Naive thymus-derived CD8-positive, alpha-beta T cell (primary cell): ENCODE data around the gene GCK. TPM values are rescaled to one million over a fixed set of nuclear protein-coding genes. Genes with fewer than 3 reads are reported as not detected.

Experiments used
- ATAC-seq, 2 donors: fragments of 150-1000 bp; cut with Tn5 transposase in 1 of 2; sonication (Bioruptor Pico), chemical (Tn5 transposase) in 1 of 2; 1 replicate in 1 of 2; 2 replicates in 1 of 2; pipeline ENCODE4 v1.10.0; 2021; ENCODE audit warnings: mild to moderate bottlenecking in 2 of 2, moderate library complexity in 2 of 2
- POLR2A ChIA-PET: fragments of 350-600 bp; sonication (Branson Sonifier 250); formaldehyde crosslinking; loops from one replicate; lab custom pipeline; 2021; ENCODE audit warnings: antibody characterized with exemption; lab: Charles Lee
- DNase-seq, 10 donors: peaks; one replicate each; pipeline versions ENCODE4 v3.0.0 to v3.0.0-alpha.2; 2020 to 2022
- H3K27ac Mint-ChIP-seq, 10 donors: one replicate each; pipeline ENCODE4 v1.8.0; 2020 to 2022; ENCODE audit warnings: mild to moderate bottlenecking in 10 of 10, mixed read lengths in 10 of 10, moderate library complexity in 4 of 10, inconsistent platforms in 1 of 10
- H3K27me3 Mint-ChIP-seq, 5 donors: one replicate each; pipeline ENCODE4 v1.8.0; 2021 to 2022; ENCODE audit warnings: mixed read lengths in 5 of 5
- H3K36me3 Mint-ChIP-seq, 3 donors: one replicate each; pipeline ENCODE4 v1.8.0; 2020 to 2022; ENCODE audit warnings: mixed read lengths in 3 of 3, mild to moderate bottlenecking in 2 of 3, inconsistent platforms in 1 of 3
- H3K4me1 Mint-ChIP-seq, 4 donors: one replicate each; pipeline ENCODE4 v1.8.0; 2021 to 2022; ENCODE audit warnings: mixed read lengths in 4 of 4
- H3K4me3 Mint-ChIP-seq, 10 donors: one replicate each; pipeline ENCODE4 v1.8.0; 2020 to 2022; ENCODE audit warnings: mild to moderate bottlenecking in 10 of 10, mixed read lengths in 10 of 10, moderate library complexity in 6 of 10, inconsistent platforms in 1 of 10
- H3K9me3 Mint-ChIP-seq, 9 donors: one replicate each; pipeline ENCODE4 v1.8.0; 2020 to 2022; ENCODE audit warnings: mixed read lengths in 9 of 9, mild to moderate bottlenecking in 3 of 9, inconsistent platforms in 1 of 9, moderate library complexity in 1 of 9
- polyA plus RNA-seq, 3 donors: library from polyadenylated mRNA; unstranded; fragments of 300-500 nt; fragmentation: Illumina TruSeq; gene quantifications; one replicate each; pipeline ENCODE4 v1.2.3, GENCODE V29; 2021
- total RNA-seq, 8 experiments: library from RNA in 2 of 8; stranded (reverse) in 2 of 8; gene quantifications; one replicate each; pipeline ENCODE4 v1.2.3 and lab custom pipeline; 2021 to 2026

The GCK gene
- total and polyA plus RNA-seq, 5 experiments from 2014 or later = 0.58 to 4.8 (median 1.2) TPM

- POLR2A ChIA-PET = no interaction called here
Observed at GRCh38 chr7:44112231-44112996, 76.8 kb downstream of the GCK start.

GRCh38 chr7:44111761-44112160 is 77.5 kb downstream of the GCK start:
- Mint-ChIP-seq H3K9me3 (no peaks in the 10 kb centered on the region), H3K27me3 (no peaks in the 10 kb centered on the region), H3K4me1 (peaks cover 0 to 3% (median 0%) of the 10 kb centered on the region in 4 donors), H3K27ac (peak overlapping the region in 1 of 10 donors; percentile 75), H3K36me3 (peaks cover 0 to 30% (median 13%) of the 10 kb centered on the region in 3 donors), H3K4me3 (no peak overlapping the region)
- no peak for ATAC-seq
- POLR2A ChIA-PET = no interaction called here
- DNase-seq = no peak

More at GRCh38 chr7:44112231-44112996, 76.8 kb downstream of the GCK start:
- no peak for DNase-seq
- H3K36me3 Mint-ChIP-seq = peaks cover 0 to 36% (median 13%) of the 10 kb centered on the region in 3 donors
- no peak for ATAC-seq
- no peaks in the 10 kb centered on the region for H3K27me3 Mint-ChIP-seq
- H3K9me3 Mint-ChIP-seq = no peaks in the 10 kb centered on the region
- no peak overlapping the region for H3K4me3 Mint-ChIP-seq
- H3K27ac Mint-ChIP-seq = no peak overlapping the region
- peaks cover 0 to 3% (median 2%) of the 10 kb centered on the region in 4 donors for H3K4me1 Mint-ChIP-seq

- no peak for ATAC-seq
- POLR2A ChIA-PET = interaction anchor here (0.6 to 1.0 kb wide), 2 partner anchors 26 to 66 kb away, joined by 3 read pairs; partner anchors contain the start of gene DBNL
- Mint-ChIP-seq H3K9me3 (no peaks in the 10 kb centered on the region), H3K27ac (peak overlapping the region in 1 of 10 donors; percentile 62), H3K4me1 (peaks cover 4 to 5% (median 5%) of the 10 kb centered on the region in 4 donors), H3K36me3 (peaks cover 0 to 29% (median 13%) of the 10 kb centered on the region in 3 donors), H3K27me3 (no peaks in the 10 kb centered on the region), H3K4me3 (no peak overlapping the region)
- no peak for DNase-seq
Observed at GRCh38 chr7:44110719-44111635, 78.3 kb downstream of the GCK start.

- peaks cover 0 to 29% (median 13%) of the 10 kb centered on the region in 3 donors for H3K36me3 Mint-ChIP-seq
- no peak overlapping the region for H3K27ac Mint-ChIP-seq
- no peaks in the 10 kb centered on the region for H3K9me3 Mint-ChIP-seq
- no peaks in the 10 kb centered on the region for H3K27me3 Mint-ChIP-seq
- H3K4me1 Mint-ChIP-seq = peaks cover 13 to 15% (median 14%) of the 10 kb centered on the region in 4 donors
- no peak for DNase-seq
- POLR2A ChIA-PET = interaction anchor here (0.7 to 1.0 kb wide), 2 partner anchors 21 to 91 kb away, joined by 3 to 4 read pairs; partner anchors contain the start of gene YKT6
- ATAC-seq = no peak
- H3K4me3 Mint-ChIP-seq = no peak overlapping the region
Observed at GRCh38 chr7:44109991-44110390, 79.2 kb downstream of the GCK start.

- DNase-seq (no peak), ATAC-seq (no peak)
Observed at GRCh38 chr7:44108768-44109750, 80.2 kb downstream of the GCK start.

GRCh38 chr7:44107961-44108767 is 81.1 kb downstream of the GCK start:
- no peaks in the 10 kb centered on the region for H3K9me3 Mint-ChIP-seq
- peaks cover 0 to 1% (median 0%) of the 10 kb centered on the region in 5 donors for H3K27me3 Mint-ChIP-seq
- peak overlapping the region in 4 of 10 donors; percentile 22 to 82 (median 58) for H3K27ac Mint-ChIP-seq
- ATAC-seq (no peak), DNase-seq (no peak)
- no peak overlapping the region for H3K4me3 Mint-ChIP-seq
- POLR2A ChIA-PET = no interaction called here
- H3K36me3 Mint-ChIP-seq = peaks cover 0 to 18% (median 12%) of the 10 kb centered on the region in 3 donors
- H3K4me1 Mint-ChIP-seq = peaks cover 13 to 23% (median 20%) of the 10 kb centered on the region in 4 donors

More at GRCh38 chr7:44108768-44109750, 80.2 kb downstream of the GCK start:
- peaks cover 0 to 22% (median 12%) of the 10 kb centered on the region in 3 donors for H3K36me3 Mint-ChIP-seq
- H3K27ac Mint-ChIP-seq = no peak overlapping the region
- H3K4me1 Mint-ChIP-seq = peaks cover 13 to 17% (median 15%) of the 10 kb centered on the region in 4 donors
- no peaks in the 10 kb centered on the region for H3K9me3 Mint-ChIP-seq
- H3K27me3 Mint-ChIP-seq = no peaks in the 10 kb centered on the region
- H3K4me3 Mint-ChIP-seq = no peak overlapping the region
- POLR2A ChIA-PET = interaction anchor here (0.7 to 1.0 kb wide), 2 partner anchors 22 to 92 kb away, joined by 3 to 4 read pairs; partner anchors contain the start of gene YKT6

- Mint-ChIP-seq H3K9me3 (no peaks in the 10 kb centered on the region), H3K4me3 (no peak overlapping the region), H3K4me1 (peaks cover 15 to 31% (median 21%) of the 10 kb centered on the region in 4 donors), H3K27ac (peak overlapping the region in 2 of 10 donors; percentile 22 to 29), H3K27me3 (peaks cover 0 to 1% (median 0%) of the 10 kb centered on the region in 5 donors), H3K36me3 (peaks cover 0 to 12% (median 9%) of the 10 kb centered on the region in 3 donors)
- POLR2A ChIA-PET = interaction anchor here (1.1 to 1.2 kb wide), 2 partner anchors 12 to 26 kb away, joined by 3 to 6 read pairs; no protein-coding TSS in a partner anchor
- DNase-seq (no peak), ATAC-seq (no peak)
Observed at GRCh38 chr7:44107116-44107960, 81.9 kb downstream of the GCK start.

- ATAC-seq (no peak), DNase-seq (no peak)
- no peaks in the 10 kb centered on the region for H3K9me3 Mint-ChIP-seq
- H3K27me3 Mint-ChIP-seq = peaks cover 0 to 1% (median 0%) of the 10 kb centered on the region in 5 donors
- peaks cover 0 to 7% (median under 1%) of the 10 kb centered on the region in 3 donors for H3K36me3 Mint-ChIP-seq
- POLR2A ChIA-PET = interaction anchor here (1.0 to 1.5 kb wide), 4 partner anchors 9 to 34 kb away, joined by 3 to 6 read pairs (median 5); no protein-coding TSS in a partner anchor
- H3K4me1 Mint-ChIP-seq = peaks cover 15 to 33% (median 23%) of the 10 kb centered on the region in 4 donors
- peak overlapping the region in 5 of 10 donors; percentile 79 to 91 (median 83) for H3K4me3 Mint-ChIP-seq
- H3K27ac Mint-ChIP-seq = peak overlapping the region; percentile 36 to 94 (median 86)
Observed at GRCh38 chr7:44106311-44107065, 82.8 kb downstream of the GCK start.

- peaks cover 15 to 33% (median 24%) of the 10 kb centered on the region in 4 donors for H3K4me1 Mint-ChIP-seq
- H3K9me3 Mint-ChIP-seq = no peaks in the 10 kb centered on the region
- POLR2A ChIA-PET = interaction anchor here (1.0 to 1.8 kb wide), 5 partner anchors 10 to 33 kb away, joined by 4 to 9 read pairs (median 6); partner anchors contain the start of gene POLD2
- peak overlapping the region; percentile 64 to 91 (median 84) for H3K4me3 Mint-ChIP-seq
- peak overlapping the region; percentile 63 to 94 (median 88) for H3K27ac Mint-ChIP-seq
- ATAC-seq (no peak), DNase-seq (no peak)
- peaks cover 0 to 4% (median 0%) of the 10 kb centered on the region in 3 donors for H3K36me3 Mint-ChIP-seq
- peaks cover 0 to 1% (median 0%) of the 10 kb centered on the region in 5 donors for H3K27me3 Mint-ChIP-seq
Observed at GRCh38 chr7:44105832-44106231, 83.4 kb downstream of the GCK start.
